Choroid plexus epithelial cell (primary cell): Measurements from ENCODE around the gene DENND2A.
"Not testable (repeated sequence)": the region's sequence is repeated elsewhere in the genome, so short reads cannot be mapped to it uniquely, and the experiment has no call there.

Source experiments
- DNase-seq: peaks from one replicate; pipeline ENCODE4 v3.0.0-alpha.2; 2010; ENCODE audit warnings: low read depth
- H3K4me3 ChIP-seq: 2 replicates; pipeline ENCODE4 v1.5.1; 2011; ENCODE audit warnings: low read depth, mild to moderate bottlenecking, control low read depth, low read length, moderate library complexity
- TF ChIP-seq, protein P1 (sequence below): conservative IDR thresholded peaks from 2 replicates; pipeline ENCODE4 v1.5.1; 2011; ENCODE audit warnings: low read depth, mild to moderate bottlenecking, control low read depth, inconsistent platforms, low read length, moderate library complexity

The DENND2A gene

DNA sequence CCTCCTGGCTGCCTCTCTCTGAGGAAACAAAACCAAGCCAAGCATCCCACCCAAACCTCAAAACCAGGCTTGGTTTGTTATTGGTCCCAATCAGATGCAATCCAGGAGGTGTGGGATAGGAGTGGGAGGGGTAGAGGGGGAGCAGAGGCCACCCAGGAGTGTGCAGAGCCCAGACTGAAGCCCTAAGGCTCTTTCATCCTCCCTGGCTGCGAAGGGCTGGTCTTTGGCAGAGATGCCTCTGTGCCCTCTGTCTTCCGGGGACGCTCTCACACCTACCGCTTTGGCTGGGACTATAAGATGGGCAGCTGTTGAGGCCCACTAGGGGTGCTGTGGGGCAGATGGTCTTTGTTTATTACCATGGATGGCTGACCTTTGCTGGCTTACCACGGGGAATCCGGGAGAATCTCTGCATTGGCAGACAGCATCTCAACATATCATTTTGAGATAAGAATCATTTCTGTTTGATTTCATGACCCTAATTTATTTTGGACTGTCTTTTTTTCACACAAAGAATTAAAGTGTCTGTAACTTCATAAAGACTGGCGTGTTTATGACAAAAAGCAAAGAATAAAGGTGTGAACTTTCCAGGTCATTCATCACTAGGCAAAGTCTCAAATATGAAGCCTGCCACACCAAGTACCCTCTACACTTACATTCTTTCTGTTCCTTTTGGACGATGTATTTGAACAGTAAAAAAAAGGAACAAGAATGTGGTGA, 6.5 kb upstream of the DENND2A start:
- peak; percentile 51 for DNase-seq
- H3K4me3 ChIP-seq, result no peak overlapping the region
- TF ChIP-seq, protein P1, sequence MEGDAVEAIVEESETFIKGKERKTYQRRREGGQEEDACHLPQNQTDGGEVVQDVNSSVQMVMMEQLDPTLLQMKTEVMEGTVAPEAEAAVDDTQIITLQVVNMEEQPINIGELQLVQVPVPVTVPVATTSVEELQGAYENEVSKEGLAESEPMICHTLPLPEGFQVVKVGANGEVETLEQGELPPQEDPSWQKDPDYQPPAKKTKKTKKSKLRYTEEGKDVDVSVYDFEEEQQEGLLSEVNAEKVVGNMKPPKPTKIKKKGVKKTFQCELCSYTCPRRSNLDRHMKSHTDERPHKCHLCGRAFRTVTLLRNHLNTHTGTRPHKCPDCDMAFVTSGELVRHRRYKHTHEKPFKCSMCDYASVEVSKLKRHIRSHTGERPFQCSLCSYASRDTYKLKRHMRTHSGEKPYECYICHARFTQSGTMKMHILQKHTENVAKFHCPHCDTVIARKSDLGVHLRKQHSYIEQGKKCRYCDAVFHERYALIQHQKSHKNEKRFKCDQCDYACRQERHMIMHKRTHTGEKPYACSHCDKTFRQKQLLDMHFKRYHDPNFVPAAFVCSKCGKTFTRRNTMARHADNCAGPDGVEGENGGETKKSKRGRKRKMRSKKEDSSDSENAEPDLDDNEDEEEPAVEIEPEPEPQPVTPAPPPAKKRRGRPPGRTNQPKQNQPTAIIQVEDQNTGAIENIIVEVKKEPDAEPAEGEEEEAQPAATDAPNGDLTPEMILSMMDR, result peak; percentile 73

DNA sequence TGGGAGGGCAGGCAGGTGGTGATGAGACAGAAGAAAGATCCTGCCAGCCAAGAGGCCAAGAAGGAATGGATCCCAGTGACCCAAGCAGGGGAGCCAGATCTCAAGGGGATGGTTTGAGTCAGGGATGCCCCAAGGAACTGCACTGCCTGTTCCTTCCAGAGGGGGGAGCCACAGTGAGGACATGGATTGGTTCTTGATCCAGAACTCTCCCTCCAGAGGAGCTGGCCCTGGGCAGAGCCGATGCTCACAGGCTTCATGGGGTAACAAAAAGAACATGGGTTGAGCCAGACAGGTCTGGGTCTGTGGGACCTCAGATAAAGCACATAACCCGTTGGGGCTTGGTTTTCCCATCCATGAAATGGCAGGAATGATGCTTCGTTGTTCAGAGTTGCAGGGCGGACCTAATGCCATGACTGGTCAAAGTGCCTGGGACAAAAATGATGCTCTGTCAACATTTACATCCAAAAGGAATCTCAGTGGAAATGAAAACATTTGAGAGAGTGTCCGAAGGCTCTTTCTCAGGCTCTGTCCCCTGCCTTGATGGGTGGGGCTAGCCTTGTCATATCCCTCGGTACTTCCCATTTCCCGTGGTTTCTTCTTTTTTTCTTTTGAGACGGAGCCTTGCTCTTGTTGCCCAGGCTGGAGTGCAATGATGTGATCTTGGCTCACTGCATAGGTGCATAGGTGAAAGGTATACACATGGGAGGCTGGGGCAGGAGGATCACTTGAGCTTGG, 4.7 kb upstream of the DENND2A start:
- TF ChIP-seq, protein P1, result peak; percentile 53
- DNase-seq, result no peak
- H3K4me3 ChIP-seq, result no peak overlapping the region

DNA sequence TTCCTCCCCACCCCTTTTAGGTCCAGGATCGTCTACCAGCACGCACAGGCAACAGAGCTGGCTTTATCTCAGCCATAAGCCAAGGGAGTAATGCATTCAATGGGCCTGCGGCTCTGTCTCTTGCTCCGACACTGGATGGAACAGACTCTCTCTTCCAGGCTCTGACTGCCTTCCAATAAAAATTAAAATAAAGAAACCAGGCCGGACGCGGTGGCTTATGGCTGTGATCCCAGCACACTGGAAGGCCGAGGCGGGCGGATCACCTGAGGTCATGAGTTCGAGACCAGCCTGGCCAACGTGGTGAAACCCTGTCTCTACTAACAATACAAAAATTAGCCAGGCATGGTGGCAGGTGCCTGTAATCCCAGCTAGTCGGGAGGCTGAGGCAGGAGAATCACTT, 4.1 kb upstream of the DENND2A start:
- H3K4me3 ChIP-seq, DNase-seq: not testable (repeated sequence)

DNA sequence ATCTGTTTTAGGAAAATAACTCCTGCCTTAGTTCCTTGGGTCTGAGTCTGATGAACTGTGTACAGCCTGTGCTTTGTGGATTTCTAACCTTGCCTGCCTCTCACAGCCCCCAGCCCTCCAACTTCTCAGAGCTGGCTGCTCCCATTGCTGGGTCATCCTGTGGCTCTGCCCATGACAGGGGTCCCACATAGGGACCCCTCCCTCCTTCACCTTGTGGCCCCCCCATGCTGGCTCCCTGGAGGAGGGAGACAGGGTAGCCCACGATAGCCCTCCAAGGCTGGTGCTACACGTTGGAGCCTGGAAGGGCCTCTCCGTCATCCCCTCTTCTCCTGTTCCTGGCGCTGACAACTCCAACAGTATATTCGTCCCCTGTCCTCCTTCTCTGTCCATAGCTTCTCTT, 2.8 kb upstream of the DENND2A start:
- no peak for DNase-seq
- TF ChIP-seq, protein P1, result no peak
- H3K4me3 ChIP-seq, result no peak overlapping the region

DNA sequence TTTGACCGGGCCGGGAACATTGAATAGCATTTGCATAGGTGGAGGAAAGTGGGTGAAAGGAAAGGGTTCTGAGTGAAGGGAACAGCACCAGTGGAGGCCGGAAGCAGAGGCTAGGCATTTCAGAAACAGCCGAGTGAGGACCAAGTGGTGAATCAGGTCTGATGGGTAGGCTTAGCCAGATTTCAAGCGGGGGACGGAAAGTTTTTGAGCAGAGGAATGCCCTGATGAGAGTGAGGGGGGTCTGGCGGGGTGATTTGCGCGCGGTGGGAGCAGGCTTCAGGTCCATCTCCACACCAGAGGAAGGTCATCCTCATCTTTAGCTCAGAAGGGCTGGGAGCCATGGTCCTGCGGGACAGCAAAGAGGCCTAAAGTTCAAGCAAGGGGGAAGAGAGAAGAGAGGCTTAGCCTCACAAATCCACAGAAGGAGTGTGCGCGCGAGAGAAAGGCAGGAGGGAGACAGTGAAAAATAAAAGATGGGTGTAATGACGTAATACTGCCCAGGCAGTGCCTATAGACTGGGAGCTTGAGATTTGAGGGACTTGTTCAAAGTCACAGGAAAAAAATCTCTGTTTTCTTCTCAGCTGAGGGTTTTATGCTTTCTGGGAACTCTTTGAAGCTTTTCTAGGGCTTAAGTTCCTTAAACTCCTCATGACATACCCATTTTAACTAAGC, 1.0 kb upstream of the DENND2A start:
- TF ChIP-seq, protein P1, result no peak
- peak overlapping the region; percentile 72 for H3K4me3 ChIP-seq
- DNase-seq, result peak; percentile 20

DNA sequence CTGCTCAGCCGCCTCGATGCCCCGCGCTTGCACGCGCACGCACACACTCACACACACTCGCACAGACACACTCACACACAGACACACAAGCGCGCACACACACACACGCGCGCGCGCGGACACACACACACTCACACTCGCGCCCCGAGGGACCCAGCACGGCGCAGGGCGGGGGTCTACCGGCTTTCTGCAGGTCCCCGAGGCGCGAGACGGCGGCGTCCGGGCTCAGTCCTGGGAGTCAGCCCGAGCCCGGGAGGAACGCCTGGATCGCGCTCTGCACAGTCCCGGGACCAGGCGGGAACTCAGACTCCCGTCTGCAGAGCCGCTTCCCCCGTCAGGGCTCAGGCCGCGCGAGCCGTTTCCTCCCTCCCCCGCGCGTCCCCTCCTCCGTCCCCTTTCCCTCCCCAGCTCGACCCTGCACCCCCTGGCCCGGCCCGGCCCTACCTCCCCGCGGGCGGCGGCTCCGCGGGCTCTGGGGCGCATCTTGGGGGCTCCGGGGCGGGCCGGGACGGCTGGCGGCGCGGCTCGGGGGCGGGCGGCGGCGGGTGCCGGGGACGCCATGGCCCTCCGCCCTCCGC, 464 bp downstream of the DENND2A start:
- DNase-seq, result peak; percentile 59
- peak overlapping the region; percentile 72 for H3K4me3 ChIP-seq
- TF ChIP-seq, protein P1, result no peak
